Left ventricle myocardium inferior (tissue), 1 donor: ENCODE data around the gene RETREG3. TPM values are rescaled to one million over a fixed set of nuclear protein-coding genes. Genes with fewer than 3 reads are reported as not detected.

Experiments used
- DNase-seq: peaks from one replicate; pipeline ENCODE4 v3.0.0-alpha.2; 2020
- H3K27ac ChIP-seq: fragments of 200-600 bp; replicated peaks from 2 replicates; pipeline ENCODE4 v1.8.0; 2021
- H3K27me3 ChIP-seq: fragments of 200-600 bp; 2 replicates; pipeline ENCODE4 v1.8.0; 2021; ENCODE audit warnings: low read depth
- H3K36me3 ChIP-seq: fragments of 200-600 bp; 2 replicates; pipeline ENCODE4 v1.8.0; 2021
- H3K4me1 ChIP-seq: fragments of 200-600 bp; 2 replicates; pipeline ENCODE4 v1.8.0; 2021
- H3K4me3 ChIP-seq: fragments of 200-600 bp; 2 replicates; pipeline ENCODE4 v1.8.0; 2021; ENCODE audit warnings: mild to moderate bottlenecking, moderate library complexity
- H3K9me3 ChIP-seq: fragments of 200-600 bp; replicated peaks from 2 replicates; pipeline ENCODE4 v1.8.0; 2021
- CTCF ChIP-seq: fragments of 200-600 bp; IDR thresholded peaks from 2 replicates; pipeline ENCODE4 v1.8.0; 2021; ENCODE audit warnings: antibody characterized with exemption, mild to moderate bottlenecking, borderline replicate concordance
- intact Hi-C: fragments of 100-400 bp; cut with micrococcal nuclease; formaldehyde crosslinking; loops from one replicate; pipeline ENCODE4 v1.11.0; 2022
- long read RNA-seq: library from polyadenylated mRNA; unstranded; transcript quantifications from one replicate; pipeline ENCODE4 v2.0.0, GENCODE V29; 2021
- total RNA-seq: library from RNA; stranded (reverse); fragmentation: NEBNext Ultra II Directional; extraction: Animal tissue kit (Norgen Biotek cat#: 25700); gene quantifications from one replicate; pipeline ENCODE4 v1.2.1, GENCODE V29; 2021
- donor health status: DM: no; HTN: yes; CAD: no; lungs with severe emphysema.

Gene RETREG3
- 17.6 TPM for total RNA-seq
- long read RNA-seq, transcript RETREG3-201 (9 exons, 3,759 nt): major isoform, 13 of 31 reads
- long read RNA-seq, partial matches to known transcripts: 3 of 31 reads
- long read RNA-seq, other reads (novel, unspliced or antisense): 13 of 31 reads

GRCh38 chr17:42609182-42609813, at the start of gene RETREG3, which contains the start of gene TUBG1:
Gene RETREG3, minus strand, starts transcription at chr17:42609374. Its CDS starts 50 bp downstream, at chr17:42609324.
Gene TUBG1, plus strand, starts transcription at chr17:42609683. Its CDS starts 55 bp downstream, at chr17:42609738.
- Histone ChIP-seq H3K9me3 (no peaks in the 10 kb centered on the region), H3K27me3 (no peaks in the 10 kb centered on the region), H3K4me1 (peaks cover 62% of the 10 kb centered on the region), H3K36me3 (peaks cover 28% of the 10 kb centered on the region), H3K27ac (peak within 1 kb of the TSS; percentile 97), H3K4me3 (peak within 1 kb of the TSS; percentile 98)
- peak; percentile 39 for TF ChIP-seq CTCF
- peak; percentile 99 for DNase-seq
- intact Hi-C loops: no loop called here

GRCh38 chr17:42657824-42658588, 48.8 kb upstream of the RETREG3 start:
- no peak for TF ChIP-seq CTCF
- intact Hi-C loops: no loop called here
- Histone ChIP-seq H3K27ac (no peak overlapping the region), H3K27me3 (no peaks in the 10 kb centered on the region), H3K4me1 (peaks cover 42% of the 10 kb centered on the region), H3K36me3 (peaks cover 11% of the 10 kb centered on the region), H3K9me3 (no peaks in the 10 kb centered on the region), H3K4me3 (no peak overlapping the region)
- no peak for DNase-seq

GRCh38 chr17:42655528-42655927, 46.4 kb upstream of the RETREG3 start:
- no peak for DNase-seq
- H3K9me3 ChIP-seq: no peaks in the 10 kb centered on the region
- intact Hi-C loops: no loop called here
- H3K27me3 ChIP-seq: no peaks in the 10 kb centered on the region
- H3K36me3 ChIP-seq: no peaks in the 10 kb centered on the region
- peaks cover 32% of the 10 kb centered on the region for H3K4me1 ChIP-seq
- H3K27ac ChIP-seq: no peak overlapping the region
- TF ChIP-seq CTCF: no peak
- H3K4me3 ChIP-seq: no peak overlapping the region

- Histone ChIP-seq H3K36me3 (no peaks in the 10 kb centered on the region), H3K4me1 (peaks cover 15% of the 10 kb centered on the region), H3K27me3 (no peaks in the 10 kb centered on the region), H3K4me3 (peak overlapping the region; percentile 58), H3K27ac (peak overlapping the region; percentile 80), H3K9me3 (no peaks in the 10 kb centered on the region)
- DNase-seq: peak; percentile 72
- TF ChIP-seq CTCF: no peak
- intact Hi-C loops: no loop called here
Observed at GRCh38 chr17:42653179-42654124, 44.3 kb upstream of the RETREG3 start.

- intact Hi-C loops: no loop called here
Observed at GRCh38 chr17:42651392-42651791, 42.2 kb upstream of the RETREG3 start.

More at GRCh38 chr17:42651392-42651791, 42.2 kb upstream of the RETREG3 start:
- H3K27ac ChIP-seq: no peak overlapping the region
- no peak overlapping the region for H3K4me3 ChIP-seq
- no peaks in the 10 kb centered on the region for H3K27me3 ChIP-seq
- no peaks in the 10 kb centered on the region for H3K9me3 ChIP-seq
- TF ChIP-seq CTCF: no peak
- peaks cover 15% of the 10 kb centered on the region for H3K4me1 ChIP-seq
- DNase-seq: no peak
- no peaks in the 10 kb centered on the region for H3K36me3 ChIP-seq
